Activated CD4-positive, alpha-beta T cell treated with anti-CD3 and anti-CD28 coated beads for 4 hours (primary cell): ENCODE data around the gene CISD1.

Experiments
- DNase-seq, 2 donors: peaks; one replicate each; pipeline ENCODE4 v3.0.0-alpha.2; 2020

Gene CISD1

DNA sequence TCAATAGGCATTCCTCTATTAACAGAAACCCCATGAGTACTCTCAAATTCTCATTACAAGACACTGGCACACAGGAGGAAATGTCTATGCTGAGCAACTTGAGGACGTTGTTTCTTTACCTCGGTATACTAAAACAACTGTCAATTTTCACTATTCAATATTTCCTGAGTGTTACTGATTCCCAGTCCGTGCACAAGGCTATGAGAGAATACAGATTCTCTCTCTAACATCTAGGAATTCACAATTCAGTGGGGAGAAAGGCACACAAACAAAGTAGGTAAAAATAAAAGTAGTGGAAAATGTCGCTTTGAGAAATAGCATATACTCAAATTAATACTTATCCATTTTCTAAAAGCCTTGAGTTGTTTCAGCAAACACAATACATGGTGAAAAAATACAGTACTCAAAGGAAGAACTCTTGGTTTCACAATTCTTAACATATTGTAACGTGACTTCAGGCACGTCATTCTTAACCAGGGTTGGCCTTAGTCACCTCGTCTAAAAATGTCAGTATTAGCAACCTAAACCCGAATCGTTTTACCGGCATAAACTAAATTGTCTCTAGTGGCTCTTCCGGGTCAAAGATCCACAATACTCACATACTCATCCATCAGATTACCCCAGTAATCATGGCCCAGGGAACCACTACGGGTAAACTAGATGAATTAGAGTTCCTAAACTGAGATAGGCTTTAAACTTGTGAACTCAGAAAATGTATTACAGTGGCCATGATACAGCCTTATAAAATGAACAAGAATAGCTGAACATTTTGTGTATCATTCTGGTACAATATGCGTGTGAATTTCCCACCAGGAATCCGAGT is 2.7 kb upstream of the CISD1 start:
- peak; percentile 14 to 22 for DNase-seq

DNA sequence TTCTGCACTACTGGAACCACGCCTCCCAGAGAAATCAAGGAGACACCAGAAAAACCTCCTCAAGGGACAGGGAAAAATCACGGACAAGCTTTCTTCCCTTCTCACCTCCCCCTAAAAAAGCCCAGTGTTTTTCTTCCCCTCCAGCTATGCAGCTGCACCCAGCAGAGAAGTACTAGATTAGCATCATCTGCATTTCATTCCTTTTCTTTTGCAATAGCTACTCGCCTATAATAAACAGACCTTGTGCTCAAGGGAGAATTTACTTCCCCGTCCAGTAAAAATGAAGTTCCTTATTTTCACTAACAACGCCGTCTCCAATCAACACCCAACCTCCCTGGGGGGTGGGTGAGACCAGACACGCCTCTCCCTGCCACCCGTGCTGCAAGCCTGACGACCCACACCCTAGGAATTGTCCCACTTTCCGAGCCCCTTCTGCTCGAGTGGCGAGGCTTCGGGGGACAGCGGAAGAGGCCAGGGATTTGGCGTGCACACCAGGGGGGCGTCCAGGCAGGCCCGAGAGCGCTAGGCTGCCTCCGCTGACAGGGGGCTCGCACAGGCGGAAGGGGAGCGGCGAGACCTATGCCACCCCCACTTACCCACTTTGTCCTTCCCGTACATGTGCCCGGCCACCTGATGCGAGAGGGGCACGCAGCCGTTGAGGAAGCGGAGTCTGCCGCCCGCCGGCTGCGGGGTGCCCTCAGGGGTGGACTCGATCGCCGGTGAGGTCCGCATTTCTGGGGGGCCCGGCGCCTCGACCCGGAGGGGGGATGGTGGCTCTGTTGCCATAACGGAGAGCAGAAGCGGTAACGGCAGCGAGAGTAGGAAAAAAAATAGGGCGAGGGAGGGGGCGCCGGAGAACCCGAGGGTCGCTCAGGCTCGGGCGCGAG is 1.9 kb upstream of the CISD1 start:
- DNase-seq = peak; percentile 16 to 27

DNA sequence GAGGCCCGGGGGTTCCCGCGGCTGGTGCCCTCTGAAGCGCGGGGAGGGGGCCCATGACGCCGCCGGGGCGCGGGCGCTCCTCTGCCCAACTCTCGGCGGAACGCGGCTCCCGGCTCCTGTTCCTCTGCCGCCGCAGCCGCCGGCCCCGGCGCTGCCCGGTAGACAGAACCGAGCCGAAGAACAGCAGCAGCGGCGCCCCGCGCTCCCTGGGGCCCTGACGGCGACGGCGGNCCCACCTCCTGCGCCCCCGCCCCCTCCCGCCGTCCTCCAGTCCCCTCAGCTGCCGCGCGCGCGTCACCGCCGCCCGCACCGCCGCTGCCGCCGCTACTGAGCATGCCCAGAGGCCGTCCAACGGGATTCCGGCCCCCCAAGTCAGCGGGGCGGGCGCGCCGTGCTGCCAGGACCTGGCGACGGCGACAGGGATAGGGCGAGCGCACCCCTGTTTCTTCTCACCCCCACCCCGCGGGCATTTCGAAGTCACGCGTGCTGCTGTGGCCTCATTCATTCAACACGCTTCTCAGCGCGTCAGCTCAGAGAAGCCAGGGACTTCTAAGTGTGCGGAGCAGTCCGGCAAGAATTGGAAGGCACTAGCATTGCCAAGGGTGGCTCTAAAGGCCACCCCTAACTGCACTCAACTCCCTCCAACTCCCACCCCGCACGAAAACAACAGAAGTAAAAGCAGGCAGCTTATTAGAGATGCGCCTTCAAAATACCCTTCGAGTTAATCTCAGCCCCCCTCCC is 1.1 kb upstream of the CISD1 start, which contains the start of gene IPMK:
Gene IPMK, minus strand, starts transcription at position 182 of the 741 bp plus-strand sequence. CDS start 283 bp downstream, outside the sequence.
- DNase-seq = peak; percentile 89 to 91

DNA sequence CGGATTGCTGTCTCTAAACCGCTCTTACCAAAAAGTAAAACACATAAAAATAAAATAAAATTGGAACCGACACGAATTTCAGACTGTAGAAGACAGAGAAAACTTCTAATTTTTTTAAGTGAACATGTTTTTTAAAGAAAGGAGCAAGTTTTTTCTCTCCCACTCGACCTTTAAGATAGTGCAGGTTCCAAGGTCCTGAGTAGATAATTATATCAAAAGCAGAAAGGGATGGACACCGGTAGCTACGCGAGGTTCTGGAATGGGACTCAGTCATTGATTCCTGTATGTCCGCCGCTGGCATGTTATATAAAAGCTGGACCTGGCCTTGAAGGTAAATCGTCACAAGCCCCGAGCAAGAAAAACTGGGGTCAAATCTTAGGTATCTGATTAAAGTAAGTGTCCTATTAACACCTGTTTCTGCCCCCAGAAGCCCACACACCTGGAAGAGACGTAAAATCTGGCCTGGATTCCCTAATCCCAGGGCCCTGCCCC is 462 bp upstream of the CISD1 start:
- no peak for DNase-seq

DNA sequence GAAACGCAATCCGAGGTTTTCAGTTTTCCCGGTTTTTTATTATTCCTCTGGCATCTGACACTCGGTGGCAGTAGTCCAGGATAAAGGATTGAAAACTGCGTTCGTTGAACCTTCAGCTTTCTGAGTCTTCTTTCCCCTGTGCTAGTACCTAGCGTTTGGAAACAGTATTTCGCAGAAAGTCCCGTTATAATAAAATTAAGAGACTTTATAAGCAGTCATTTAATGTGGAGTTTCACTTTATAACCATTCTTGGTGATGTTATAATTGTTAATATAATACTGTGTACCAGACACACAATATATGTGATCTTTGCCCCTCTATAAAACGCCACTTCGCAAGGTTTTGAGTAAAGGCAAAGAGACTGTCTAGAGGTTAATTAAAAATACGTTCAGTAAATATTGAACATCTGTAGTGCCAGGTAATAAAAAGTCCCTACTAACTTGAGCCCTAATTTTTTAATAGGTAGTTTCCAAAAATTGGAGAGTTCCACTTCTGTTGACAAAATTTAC is 874 bp downstream of the CISD1 start:
- no peak for DNase-seq

DNA sequence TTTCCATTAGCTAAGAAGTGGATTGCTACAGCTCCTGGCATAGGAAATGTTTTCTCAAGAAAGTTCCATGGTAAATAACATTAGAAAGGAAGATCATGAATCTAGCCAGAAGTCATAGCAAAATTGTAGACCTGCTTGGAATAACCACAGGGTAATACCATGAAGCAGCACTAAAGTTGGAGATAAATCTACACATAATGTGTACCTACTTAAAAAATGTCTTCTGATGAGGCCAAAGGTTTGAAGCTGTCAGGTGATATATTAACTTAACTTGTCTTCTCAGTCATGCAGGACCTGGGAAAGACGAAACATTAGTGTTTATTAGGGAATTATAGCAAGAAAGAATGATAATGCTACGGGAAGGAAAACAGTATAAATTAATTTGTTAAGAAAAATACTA is 6.3 kb downstream of the CISD1 start:
- no peak for DNase-seq

DNA sequence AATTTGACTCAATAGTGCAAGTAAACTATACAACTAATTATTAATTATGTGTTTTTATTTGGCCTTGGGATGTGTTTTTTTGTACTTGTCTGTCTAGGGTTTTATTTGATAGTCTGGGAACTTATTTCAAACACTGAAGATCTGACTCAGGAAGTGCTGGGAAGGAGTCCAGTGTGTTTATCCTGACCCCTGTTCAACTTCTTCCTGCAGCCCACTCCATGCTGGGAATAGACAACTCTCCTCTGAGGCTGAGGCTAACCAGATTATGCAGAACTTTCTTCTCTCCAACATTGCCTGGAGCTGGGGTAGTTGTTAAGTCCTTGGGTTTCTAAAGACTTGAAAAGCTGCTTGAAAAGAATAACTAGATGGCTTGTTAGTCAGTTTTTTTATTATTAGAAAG is 6.9 kb downstream of the CISD1 start:
- no peak for DNase-seq

DNA sequence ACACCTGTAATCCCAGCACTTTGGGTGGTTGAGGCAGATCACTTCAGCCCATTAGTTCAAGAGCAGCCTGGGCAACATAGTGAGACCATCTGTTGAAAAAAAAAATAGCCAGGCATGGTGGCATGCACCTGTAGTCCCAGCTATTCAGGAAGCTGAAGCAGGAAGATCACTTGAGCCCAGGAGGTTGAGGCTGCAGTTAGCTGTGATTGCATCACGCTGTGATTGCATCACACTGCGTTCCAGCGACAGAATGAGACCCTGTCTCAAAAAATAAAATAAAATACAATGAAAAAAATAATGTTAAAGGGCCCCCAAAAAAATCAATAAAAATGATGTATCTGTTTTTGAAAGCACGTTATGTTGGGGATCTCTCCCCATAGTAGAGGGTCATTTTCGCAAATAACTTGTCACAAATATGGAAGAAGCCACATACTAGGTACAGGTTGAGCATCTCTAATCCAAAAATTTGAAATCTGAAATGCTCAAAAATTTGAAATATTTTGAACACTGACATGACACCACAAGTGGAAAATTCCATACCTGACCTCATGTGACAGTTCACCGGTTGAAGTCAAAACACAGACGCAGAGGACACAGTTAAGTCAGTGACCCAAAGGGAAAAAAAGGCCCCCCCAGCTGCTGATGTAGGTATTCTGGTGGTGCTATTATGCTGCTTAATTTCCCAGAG is 9.5 kb downstream of the CISD1 start:
- DNase-seq = no peak

DNA sequence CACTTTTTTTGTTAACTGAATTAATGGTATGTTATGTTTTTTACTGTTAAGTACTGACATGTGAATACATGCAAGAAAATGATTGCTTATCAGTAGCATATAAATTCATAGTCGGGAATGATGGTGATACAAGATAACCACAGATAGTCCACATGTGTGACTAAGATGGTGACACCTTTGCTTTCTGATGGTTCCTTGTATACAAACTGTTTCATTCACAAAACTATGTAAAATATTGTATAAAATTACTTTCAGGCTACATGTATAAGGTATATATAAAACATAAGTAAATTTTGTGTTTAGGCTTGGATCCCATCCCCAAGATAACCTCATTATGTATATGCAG is 10.0 kb downstream of the CISD1 start:
- DNase-seq = no peak

DNA sequence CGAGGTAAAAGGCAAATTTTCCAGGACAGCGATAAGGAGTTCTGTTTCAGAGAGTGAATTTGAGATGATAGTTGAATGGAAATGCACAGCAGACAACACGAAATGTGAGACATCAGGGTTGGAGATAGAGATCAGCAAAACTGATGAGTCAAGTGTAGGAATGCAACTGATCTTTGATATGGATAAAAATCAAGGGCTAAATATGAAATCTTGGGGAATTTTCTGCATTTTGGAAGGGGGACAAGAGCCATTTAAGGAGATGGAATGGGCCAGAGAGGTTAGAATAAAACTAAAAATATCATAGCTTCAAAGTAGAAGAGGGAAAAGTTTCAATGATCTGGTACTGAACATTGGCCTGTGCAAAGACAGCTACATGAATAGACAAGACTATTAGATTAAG is 11.5 kb downstream of the CISD1 start:
- DNase-seq = no peak

DNA sequence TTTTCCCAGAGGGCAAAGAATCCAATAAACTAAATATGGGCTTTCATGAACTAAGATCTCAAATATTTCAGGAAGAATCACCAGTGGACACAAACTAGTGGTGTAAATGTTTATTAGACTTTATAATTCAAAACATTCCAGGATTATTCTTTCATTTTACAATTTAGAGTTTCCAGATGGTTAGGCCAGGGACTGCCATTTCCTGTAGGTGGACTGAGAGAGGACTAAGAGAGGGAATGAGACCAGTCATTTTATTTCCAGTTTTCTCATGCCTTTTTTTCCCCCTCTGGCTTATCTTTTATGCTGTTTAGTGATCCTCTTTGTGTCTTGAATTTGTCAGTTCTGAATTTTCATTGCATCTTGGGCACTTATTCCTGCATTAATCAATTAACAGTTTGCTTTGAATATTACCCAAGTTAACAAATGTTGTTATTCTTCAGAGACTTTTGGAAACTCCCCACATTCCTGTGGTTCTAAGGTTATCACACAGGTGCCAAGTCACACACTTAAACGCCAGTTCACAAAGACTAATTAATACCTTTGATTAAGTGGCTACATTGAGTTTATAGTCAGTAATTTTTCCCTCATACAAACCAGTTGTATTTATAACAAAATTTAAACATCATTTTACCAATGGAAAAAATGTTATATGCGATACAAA is 12.3 kb downstream of the CISD1 start:
- no peak for DNase-seq

DNA sequence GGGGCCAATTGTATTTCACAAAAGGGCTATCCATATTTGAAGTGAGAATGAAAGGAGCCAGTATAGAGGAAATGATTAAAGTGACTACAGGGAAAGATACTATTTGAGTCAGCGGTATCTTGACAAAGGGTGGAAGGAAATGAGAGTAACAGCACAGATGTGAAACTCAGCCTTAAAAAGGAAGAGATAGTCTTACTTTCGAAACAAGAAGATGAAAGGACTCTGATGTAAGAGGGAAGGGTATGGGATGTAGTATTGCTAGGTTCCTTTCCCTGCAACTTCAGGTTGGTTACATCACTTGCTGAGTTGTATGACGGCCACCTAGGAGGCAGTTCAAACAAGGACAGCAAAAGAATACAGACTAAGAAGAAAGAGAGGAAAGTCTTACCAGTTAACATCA is 13.7 kb downstream of the CISD1 start:
- DNase-seq = peak; percentile 16 to 21

DNA sequence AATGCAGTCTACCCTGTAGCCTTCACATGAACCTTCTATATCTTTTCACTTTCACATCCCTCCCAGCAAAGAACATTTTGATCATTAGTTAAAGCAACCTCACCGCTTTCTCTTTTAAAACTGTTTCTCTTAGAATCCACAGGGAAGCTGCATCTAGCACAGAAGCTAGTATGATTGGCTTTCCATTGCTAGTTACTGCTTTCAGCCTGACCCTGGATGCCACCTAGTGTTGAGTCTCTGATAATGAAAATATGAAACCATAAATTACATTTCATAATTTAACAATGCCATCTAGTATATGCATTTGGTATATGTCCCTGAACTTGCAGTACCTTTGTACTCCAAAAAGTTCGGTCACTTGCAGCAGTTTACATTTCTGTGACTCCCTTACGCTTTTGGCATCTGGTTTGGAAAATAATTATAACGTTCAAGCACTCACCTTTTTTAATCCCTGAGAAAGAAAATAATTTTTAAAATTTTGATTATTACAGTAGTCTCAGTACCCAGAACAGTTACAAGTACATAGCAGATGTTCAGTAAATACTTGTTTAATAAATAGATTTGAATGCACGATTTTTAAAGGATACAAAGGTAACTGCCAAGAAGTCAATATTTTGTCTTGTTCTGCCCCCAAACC is 22.7 kb downstream of the CISD1 start:
- peak; percentile 21 to 51 for DNase-seq

DNA sequence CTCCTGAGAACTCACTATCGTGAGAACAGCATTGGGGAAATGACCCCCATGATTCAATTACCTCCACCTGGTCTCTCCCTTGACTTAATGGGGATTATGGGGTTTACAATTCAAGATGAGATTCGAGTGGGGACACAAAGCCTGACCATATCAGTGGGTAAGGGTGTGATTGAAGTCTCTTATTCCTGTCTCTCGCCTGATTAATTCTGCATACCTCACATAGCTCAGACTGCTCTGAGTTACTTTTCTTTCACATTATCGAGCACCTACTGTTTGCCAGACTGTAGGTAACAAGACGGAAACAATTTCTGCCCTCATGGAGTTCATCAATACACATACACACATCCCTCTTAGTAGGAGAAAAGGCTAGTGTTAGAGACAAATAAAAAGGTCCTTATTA is 25.0 kb downstream of the CISD1 start:
- DNase-seq = no peak

DNA sequence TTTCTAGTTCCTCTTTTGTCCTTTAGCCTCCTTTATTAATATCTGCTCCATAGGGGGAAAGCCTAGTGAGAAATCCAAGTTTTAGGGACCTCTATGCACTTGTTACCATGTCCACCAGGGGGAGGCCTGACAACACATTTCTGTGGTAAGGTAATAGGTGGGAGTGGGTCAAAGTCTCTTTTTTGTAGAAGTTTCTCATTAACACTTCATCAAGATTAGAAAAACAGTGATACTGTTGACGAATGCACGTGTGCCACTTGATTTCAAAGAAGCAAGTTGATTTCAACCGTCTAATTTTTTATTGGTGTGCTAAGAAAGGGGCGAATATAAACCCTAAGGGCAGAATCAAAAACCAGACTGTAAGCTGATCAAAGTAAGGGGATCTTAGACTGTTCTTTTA is 30.6 kb downstream of the CISD1 start:
- peak; percentile 57 to 67 for DNase-seq

DNA sequence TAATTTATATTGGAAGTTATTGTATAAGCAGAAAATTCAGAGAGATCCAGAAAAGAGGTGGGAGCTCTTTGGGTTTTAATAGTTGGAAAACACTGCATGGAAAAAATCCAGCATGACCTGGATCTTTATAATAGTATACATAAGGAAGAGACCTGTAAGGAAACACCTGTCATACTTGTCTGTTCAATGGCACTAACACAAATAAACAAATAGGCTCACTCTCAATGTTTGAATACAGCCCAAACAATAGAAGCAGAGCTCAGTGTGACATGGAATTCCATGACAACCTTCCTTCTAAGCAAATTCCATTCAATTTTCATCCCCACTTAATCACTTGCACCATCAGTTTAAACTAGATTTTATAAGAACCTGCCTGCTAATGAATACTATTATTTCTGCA is 31.7 kb downstream of the CISD1 start:
- DNase-seq = no peak

DNA sequence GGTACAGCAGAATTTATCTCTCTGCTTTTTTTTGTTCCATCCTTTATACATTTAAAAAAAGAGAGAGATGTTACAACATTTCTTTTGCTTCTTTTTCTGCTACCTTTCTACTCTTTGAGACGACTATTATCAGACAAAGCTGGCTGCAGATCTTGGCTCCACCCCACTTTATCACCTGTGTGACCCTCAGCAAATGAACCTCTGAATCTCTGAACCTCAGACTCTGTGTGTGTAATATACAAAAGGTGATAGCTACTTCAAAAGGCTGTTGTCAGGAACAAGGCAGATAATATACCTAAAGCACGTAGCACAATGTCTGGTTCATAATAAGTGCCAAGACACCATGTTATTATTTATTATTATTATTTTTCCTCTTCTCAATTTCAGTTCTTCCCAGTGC is 33.3 kb downstream of the CISD1 start:
- DNase-seq = no peak

DNA sequence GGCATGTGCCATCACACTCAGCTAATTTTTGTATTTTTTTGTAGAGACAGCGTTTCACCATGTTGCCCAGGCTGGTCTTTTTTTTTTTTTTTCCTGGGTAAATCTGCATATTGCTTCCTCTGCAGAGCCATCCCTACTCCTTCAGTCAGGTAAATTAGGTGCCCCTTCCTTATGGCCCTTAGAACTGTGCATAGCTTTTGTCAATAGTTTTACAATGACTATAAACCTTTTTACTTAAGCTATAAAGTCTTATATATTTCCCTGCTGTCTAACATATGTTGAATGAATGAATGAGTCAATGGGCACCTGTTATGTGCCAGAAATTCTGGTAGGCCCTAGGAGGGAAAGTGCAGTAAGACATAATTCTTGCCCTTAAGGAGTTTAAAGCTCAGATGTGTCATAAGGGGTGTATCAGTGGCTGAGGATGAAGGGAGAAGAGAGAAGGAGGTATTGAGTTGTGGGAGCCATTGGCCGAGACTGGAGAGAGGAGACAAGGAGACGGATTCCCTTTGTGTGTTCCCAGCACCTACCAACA is 35.2 kb downstream of the CISD1 start:
- no peak for DNase-seq

DNA sequence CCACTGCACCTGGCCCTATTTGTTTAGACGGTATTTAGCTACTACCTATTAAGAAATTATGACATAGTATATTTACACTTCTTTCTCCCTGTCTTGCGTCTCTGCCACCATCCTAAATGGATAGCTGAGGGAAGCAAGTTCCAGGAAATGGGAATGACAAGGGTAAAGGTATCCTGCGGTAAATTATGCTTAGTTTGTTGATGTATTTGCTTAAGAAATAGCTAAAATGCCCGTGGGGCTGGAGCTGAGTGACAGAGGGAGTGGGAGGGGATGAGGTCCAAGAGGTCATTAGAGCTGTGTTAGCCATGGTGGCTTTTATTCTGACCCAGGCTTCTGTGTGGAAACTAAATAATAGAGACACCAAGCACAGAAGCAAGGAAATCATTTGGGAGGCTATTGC is 36.9 kb downstream of the CISD1 start:
- DNase-seq = no peak

DNA sequence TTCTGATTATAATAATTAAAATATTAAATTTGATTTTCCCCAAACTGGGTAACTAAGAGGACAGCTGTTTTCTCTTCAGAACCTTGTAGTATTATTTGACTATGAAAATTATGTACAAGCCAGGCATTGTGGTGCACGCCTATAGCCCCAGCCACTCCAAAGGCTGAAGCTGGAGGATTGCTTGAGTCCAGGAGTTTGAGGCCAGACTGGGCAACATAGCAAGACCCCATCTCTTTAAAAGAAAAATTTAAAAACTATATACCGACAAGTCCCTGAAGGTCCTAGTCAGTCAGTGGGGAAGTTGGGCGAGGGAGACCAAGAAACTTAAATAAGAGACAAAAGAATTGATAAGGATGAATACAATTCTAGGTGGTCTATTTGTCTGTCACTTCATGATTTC is 38.7 kb downstream of the CISD1 start:
- DNase-seq = no peak

DNA sequence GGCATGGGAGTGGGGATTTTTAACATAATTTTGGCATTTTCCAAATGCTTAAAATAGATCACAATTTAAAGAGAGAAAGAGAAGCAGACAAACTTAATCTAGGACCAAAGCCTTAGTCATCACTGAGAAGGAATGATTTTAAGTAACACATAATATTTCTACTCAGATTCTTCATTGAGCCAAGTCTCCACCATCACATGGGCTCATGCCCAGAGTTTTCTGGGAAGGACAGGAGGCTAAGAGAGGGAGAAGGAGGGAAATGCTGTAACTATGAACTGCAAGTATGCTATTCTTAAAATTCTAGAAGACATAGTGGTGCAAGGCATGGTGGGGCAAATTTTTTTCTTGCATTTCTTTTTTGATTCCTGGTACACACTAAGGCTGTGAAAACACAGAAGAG is 42.1 kb downstream of the CISD1 start:
- DNase-seq = no peak
